H9 (cell line): Measurements from ENCODE around the gene NARS2. TPM values are rescaled to one million over a fixed set of nuclear protein-coding genes. Genes with fewer than 3 reads are reported as not detected.

Experiments
- DNase-seq: peaks from one replicate; pipeline ENCODE4 v3.0.0-alpha.2; 2017
- H2AFZ ChIP-seq: one replicate; pipeline ENCODE4 v1.6.1; 2013; ENCODE audit warnings: mild to moderate bottlenecking, low read length, control low read depth, moderate library complexity
- H2AK5ac ChIP-seq: 2 replicates; pipeline ENCODE4 v1.6.1; 2013; ENCODE audit warnings: low read length, control low read depth, mixed read lengths; ENCODE audit not compliant: insufficient read length
- H2BK120ac ChIP-seq: one replicate; pipeline ENCODE4 v1.6.1; 2013; ENCODE audit warnings: low read depth, mild to moderate bottlenecking, low read length, control low read depth, inconsistent platforms; ENCODE audit not compliant: poor library complexity, severe bottlenecking
- H2BK12ac ChIP-seq: 2 replicates; pipeline ENCODE4 v1.6.1; 2013; ENCODE audit warnings: low read length, control low read depth, mixed read lengths, low read depth; ENCODE audit not compliant: insufficient read length
- H2BK15ac ChIP-seq: 2 replicates; pipeline ENCODE4 v1.6.1; 2013; ENCODE audit warnings: low read depth, low read length, control low read depth
- H2BK20ac ChIP-seq: one replicate; pipeline ENCODE4 v1.6.1; 2013; ENCODE audit warnings: low read depth, mild to moderate bottlenecking, low read length, control low read depth, inconsistent platforms; ENCODE audit not compliant: poor library complexity, severe bottlenecking
- H2BK5ac ChIP-seq: 2 replicates; pipeline ENCODE4 v1.6.1; 2013; ENCODE audit warnings: low read length, control low read depth, mixed read lengths; ENCODE audit not compliant: insufficient read length
- H3K14ac ChIP-seq: 2 replicates; pipeline ENCODE4 v1.6.1; 2013; ENCODE audit warnings: low read length, control low read depth; ENCODE audit not compliant: insufficient read depth
- H3K18ac ChIP-seq: 2 replicates; pipeline ENCODE4 v1.6.1; 2013; ENCODE audit warnings: low read depth, mild to moderate bottlenecking, mixed read lengths, low read length, control low read depth; ENCODE audit not compliant: insufficient read length
- H3K23ac ChIP-seq: 2 replicates; pipeline ENCODE4 v1.6.1; 2013; ENCODE audit warnings: low read length, control low read depth, mixed read lengths, low read depth; ENCODE audit not compliant: insufficient read length
- H3K23me2 ChIP-seq: 2 replicates; pipeline ENCODE4 v1.6.1; 2013; ENCODE audit warnings: low read depth, mild to moderate bottlenecking, mixed read lengths, low read length, control low read depth; ENCODE audit not compliant: insufficient read length, poor library complexity, severe bottlenecking
- H3K27ac ChIP-seq: 2 replicates; pipeline ENCODE4 v1.5.1; 2013; ENCODE audit warnings: low read length, control low read depth, mixed read lengths, low read depth; ENCODE audit not compliant: insufficient read length
- H3K27me3 ChIP-seq: 2 replicates; pipeline ENCODE4 v1.6.1; 2013; ENCODE audit warnings: low read length, control low read depth, inconsistent platforms; ENCODE audit not compliant: insufficient read depth
- H3K4ac ChIP-seq: 2 replicates; pipeline ENCODE4 v1.6.1; 2013; ENCODE audit warnings: low read depth, mild to moderate bottlenecking, control low read depth, inconsistent platforms, low read length, moderate library complexity
- H3K4me1 ChIP-seq: 2 replicates; pipeline ENCODE4 v1.6.1; 2013; ENCODE audit warnings: low read length, control low read depth, inconsistent platforms; ENCODE audit not compliant: insufficient read depth
- H3K4me2 ChIP-seq: 2 replicates; pipeline ENCODE4 v1.6.1; 2013; ENCODE audit warnings: low read length, control low read depth, mixed read lengths; ENCODE audit not compliant: insufficient read length, insufficient read depth
- H3K56ac ChIP-seq: 2 replicates; pipeline ENCODE4 v1.6.1; 2013; ENCODE audit warnings: low read depth, mild to moderate bottlenecking, mixed read lengths, low read length, control low read depth; ENCODE audit not compliant: insufficient read length
- H3K79me1 ChIP-seq: 2 replicates; pipeline ENCODE4 v1.6.1; 2013; ENCODE audit warnings: low read depth, mild to moderate bottlenecking, moderate library complexity, low read length, control low read depth, inconsistent platforms; ENCODE audit not compliant: insufficient read depth, poor library complexity, severe bottlenecking
- H3K79me2 ChIP-seq: 2 replicates; pipeline ENCODE4 v1.6.1; 2013; ENCODE audit warnings: low read length, control low read depth, inconsistent platforms; ENCODE audit not compliant: insufficient read depth
- H3K9ac ChIP-seq: 2 replicates; pipeline ENCODE4 v1.6.1; 2013; ENCODE audit warnings: low read length, control low read depth, mixed read lengths; ENCODE audit not compliant: insufficient read length; ENCODE audit errors: extremely low read depth
- H3K9me3 ChIP-seq: one replicate; pipeline ENCODE4 v1.6.1; 2013; ENCODE audit warnings: low read depth, low read length, inconsistent platforms; ENCODE audit not compliant: control insufficient read depth
- H3T11ph ChIP-seq: one replicate; pipeline ENCODE4 v1.6.1; 2013; ENCODE audit warnings: mild to moderate bottlenecking, low read length, control low read depth, inconsistent platforms
- H4K20me1 ChIP-seq: one replicate; pipeline ENCODE4 v1.6.1; 2013; ENCODE audit not compliant: control insufficient read depth, insufficient read length, insufficient read depth
- H4K5ac ChIP-seq: 2 replicates; pipeline ENCODE4 v1.6.1; 2013; ENCODE audit warnings: low read depth, mild to moderate bottlenecking, mixed read lengths, low read length, control low read depth; ENCODE audit not compliant: insufficient read length
- H4K8ac ChIP-seq: replicated peaks from 2 replicates; pipeline ENCODE4 v1.6.1; 2013; ENCODE audit warnings: low read length, control low read depth, mixed read lengths, low read depth; ENCODE audit not compliant: insufficient read length
- H4K91ac ChIP-seq: 2 replicates; pipeline ENCODE4 v1.6.1; 2013; ENCODE audit warnings: low read depth, mild to moderate bottlenecking, moderate library complexity, mixed read lengths, low read length, control low read depth; ENCODE audit not compliant: insufficient read length
- H3K27ac Mint-ChIP-seq, 3 experiments: 2 replicates in 2 of 3; 3 replicates in 1 of 3; pipeline ENCODE4 v1.8.0; 2020 to 2021; ENCODE audit warnings: mixed read lengths in 3 of 3, mild to moderate bottlenecking in 1 of 3, moderate library complexity in 1 of 3
- H3K27me3 Mint-ChIP-seq: 2 replicates; pipeline ENCODE4 v1.8.0; 2021; ENCODE audit warnings: low read depth, mild to moderate bottlenecking, moderate library complexity, mixed read lengths
- H3K36me3 Mint-ChIP-seq, 3 experiments: 2 replicates in 2 of 3; 3 replicates in 1 of 3; pipeline ENCODE4 v1.8.0; 2020 to 2021; ENCODE audit warnings: low read depth in 3 of 3, mixed read lengths in 3 of 3; ENCODE audit not compliant: insufficient read depth in 1 of 3
- H3K4me1 Mint-ChIP-seq, 2 experiments: 2 replicates each; pipeline ENCODE4 v1.8.0; 2020; ENCODE audit warnings: mixed read lengths in 2 of 2
- H3K4me3 Mint-ChIP-seq, 2 experiments: 2 replicates in 1 of 2; 3 replicates in 1 of 2; pipeline ENCODE4 v1.8.0; 2020 to 2021; ENCODE audit warnings: mild to moderate bottlenecking in 2 of 2, mixed read lengths in 2 of 2, moderate library complexity in 1 of 2
- H3K9me3 Mint-ChIP-seq, 2 experiments: 2 replicates in 1 of 2; 3 replicates in 1 of 2; pipeline ENCODE4 v1.8.0; 2020; ENCODE audit warnings: mild to moderate bottlenecking in 2 of 2, mixed read lengths in 2 of 2, moderate library complexity in 1 of 2
- WGBS: extraction: QIAGEN DNeasy Blood & Tissue Kit; methylation state at CpG from one replicate; pipeline ENCODE4 v1.1.7; 2013; ENCODE audit warnings: missing lambda C conversion rate, low lambda C conversion rate, mixed read lengths; ENCODE audit not compliant: insufficient read length; ENCODE audit errors: extremely low coverage; 5-methylcytosine and 5-hydroxymethylcytosine counted together
- total RNA-seq: library from RNA; stranded (reverse); gene quantifications from 2 replicates; pipeline ENCODE4 v1.2.1, GENCODE V29; 2021
- TF ChIP-seq, protein P1 (sequence below): fragments of 200-600 bp; sonication (generic); conservative IDR thresholded peaks from 3 replicates; pipeline ENCODE4 v1.8.0; 2021; ENCODE audit warnings: antibody characterized with exemption, mild to moderate bottlenecking

NARS2 gene
- total RNA-seq, 1 experiment from 2014 or later, result 29.7 TPM

- Mint-ChIP-seq H3K9me3 (no peaks in the 10 kb centered on the region), H3K4me3 (peak overlapping the region; percentile 73 to 85), H3K36me3 (no peaks in the 10 kb centered on the region), H3K4me1 (peaks cover 33 to 35% of the 10 kb centered on the region in 2 experiments), H3K27me3 (peaks cover 28% of the 10 kb centered on the region), H3K27ac (peak overlapping the region in 1 of 3 experiments; percentile 4; a peak in 2 of 7 replicates)
- Histone ChIP-seq H3K56ac (no peak overlapping the region), H4K91ac (no peak overlapping the region), H3K14ac (peak overlapping the region; percentile 62), H3K27ac (no peak overlapping the region), H3K4me1 (peaks cover 2% of the 10 kb centered on the region; the same call in 1 of the 2 replicates), H3K27me3 (peaks cover 5% of the 10 kb centered on the region), H2BK12ac (no peak overlapping the region), H2AFZ (no peak overlapping the region), H3K18ac (no peak overlapping the region), H2BK15ac (no peak overlapping the region), H4K8ac (no peak overlapping the region), H2BK5ac (no peak overlapping the region), H3K9me3 (no peaks in the 10 kb centered on the region), H3K4me2 (peak overlapping the region; percentile 97), H4K20me1 (peaks cover 2% of the 10 kb centered on the region), H3T11ph (no peak overlapping the region), H3K9ac (peak overlapping the region; percentile 14), H3K4ac (no peak overlapping the region), H3K23me2 (peaks cover 15% of the 10 kb centered on the region), H3K79me2 (no peaks in the 10 kb centered on the region), H3K79me1 (no peaks in the 10 kb centered on the region), H2BK20ac (no peak overlapping the region), H2BK120ac (no peak overlapping the region), H4K5ac (no peak overlapping the region), H3K23ac (no peak overlapping the region), H2AK5ac (no peak overlapping the region)
- TF ChIP-seq, protein P1, sequence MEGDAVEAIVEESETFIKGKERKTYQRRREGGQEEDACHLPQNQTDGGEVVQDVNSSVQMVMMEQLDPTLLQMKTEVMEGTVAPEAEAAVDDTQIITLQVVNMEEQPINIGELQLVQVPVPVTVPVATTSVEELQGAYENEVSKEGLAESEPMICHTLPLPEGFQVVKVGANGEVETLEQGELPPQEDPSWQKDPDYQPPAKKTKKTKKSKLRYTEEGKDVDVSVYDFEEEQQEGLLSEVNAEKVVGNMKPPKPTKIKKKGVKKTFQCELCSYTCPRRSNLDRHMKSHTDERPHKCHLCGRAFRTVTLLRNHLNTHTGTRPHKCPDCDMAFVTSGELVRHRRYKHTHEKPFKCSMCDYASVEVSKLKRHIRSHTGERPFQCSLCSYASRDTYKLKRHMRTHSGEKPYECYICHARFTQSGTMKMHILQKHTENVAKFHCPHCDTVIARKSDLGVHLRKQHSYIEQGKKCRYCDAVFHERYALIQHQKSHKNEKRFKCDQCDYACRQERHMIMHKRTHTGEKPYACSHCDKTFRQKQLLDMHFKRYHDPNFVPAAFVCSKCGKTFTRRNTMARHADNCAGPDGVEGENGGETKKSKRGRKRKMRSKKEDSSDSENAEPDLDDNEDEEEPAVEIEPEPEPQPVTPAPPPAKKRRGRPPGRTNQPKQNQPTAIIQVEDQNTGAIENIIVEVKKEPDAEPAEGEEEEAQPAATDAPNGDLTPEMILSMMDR, result 0 out of 3 replicates have a peak, but pooled peaks have one; percentile 8
- peak; percentile 76 for DNase-seq
- no CpG with 5 or more reads among the region's 68 CpGs for WGBS
Observed at GRCh38 chr11:78417888-78418583, 156.6 kb downstream of the NARS2 start.
